BE2C (cell line): ENCODE results near the gene GJB5.

Experiments used
- DNase-seq: peaks from one replicate; pipeline ENCODE4 v3.0.0-alpha.2; 2020
- H3K27me3 ChIP-seq: fragments of 250-450 bp; sonication (Bioruptor Pico); 2 replicates; pipeline ENCODE4 v1.5.1; 2020; ENCODE audit warnings: mild to moderate bottlenecking
- H3K36me3 ChIP-seq: fragments of 250-450 bp; sonication (Bioruptor Pico); 2 replicates; pipeline ENCODE4 v1.5.1; 2020; ENCODE audit warnings: mild to moderate bottlenecking
- H3K4me1 ChIP-seq: fragments of 250-450 bp; sonication (Bioruptor Pico); 2 replicates; pipeline ENCODE4 v1.5.1; 2020
- H3K4me3 ChIP-seq: 2 replicates; pipeline ENCODE4 v1.5.1; 2011; ENCODE audit warnings: low read depth, low read length
- H3K9me3 ChIP-seq: fragments of 250-450 bp; sonication (Bioruptor Pico); 2 replicates; pipeline ENCODE4 v1.5.1; 2020
- TF ChIP-seq, protein P1 (sequence below): IDR thresholded peaks from 2 replicates; pipeline ENCODE4 v1.5.1; 2012; ENCODE audit warnings: mild to moderate bottlenecking, low read depth, low read length

The GJB5 gene

DNA sequence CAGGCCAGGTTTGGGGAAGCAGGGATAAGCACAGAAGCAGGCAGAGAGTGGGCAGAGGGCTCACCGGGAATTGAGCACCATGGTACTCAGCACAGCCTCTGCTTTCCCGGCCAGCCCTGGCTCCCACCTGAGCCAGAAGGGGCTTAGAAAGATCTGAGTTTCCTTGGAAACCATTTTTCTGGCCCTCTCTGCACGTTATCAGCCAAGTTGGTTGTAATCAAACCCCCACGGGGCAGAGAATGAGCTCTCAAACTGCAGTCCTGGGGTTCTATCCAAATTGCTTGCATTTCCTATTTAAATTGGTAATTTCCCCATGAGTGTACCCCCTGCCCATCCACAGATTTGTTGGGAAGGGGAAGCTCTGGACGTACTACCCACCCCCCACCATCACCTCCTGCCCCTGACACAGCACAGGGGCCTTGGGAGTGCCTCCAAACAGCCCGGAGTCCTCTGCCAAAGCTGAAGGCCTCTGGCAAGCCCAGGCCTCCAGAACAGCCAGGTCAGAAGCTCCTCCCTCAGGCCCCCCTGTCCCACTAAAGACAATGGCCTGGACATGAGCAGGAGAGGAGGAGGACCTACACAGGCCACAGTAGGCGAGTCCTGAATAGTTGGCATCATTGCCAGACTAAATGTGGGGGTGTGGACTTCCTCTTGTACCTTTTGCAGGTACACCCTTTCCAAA lies 42.7 kb upstream of the GJB5 start:
- no peak for DNase-seq
- Histone ChIP-seq H3K4me3 (no peak overlapping the region), H3K4me1 (no peaks in the 10 kb centered on the region), H3K36me3 (no peaks in the 10 kb centered on the region), H3K9me3 (no peaks in the 10 kb centered on the region), H3K27me3 (no peaks in the 10 kb centered on the region)
- TF ChIP-seq, protein P1, sequence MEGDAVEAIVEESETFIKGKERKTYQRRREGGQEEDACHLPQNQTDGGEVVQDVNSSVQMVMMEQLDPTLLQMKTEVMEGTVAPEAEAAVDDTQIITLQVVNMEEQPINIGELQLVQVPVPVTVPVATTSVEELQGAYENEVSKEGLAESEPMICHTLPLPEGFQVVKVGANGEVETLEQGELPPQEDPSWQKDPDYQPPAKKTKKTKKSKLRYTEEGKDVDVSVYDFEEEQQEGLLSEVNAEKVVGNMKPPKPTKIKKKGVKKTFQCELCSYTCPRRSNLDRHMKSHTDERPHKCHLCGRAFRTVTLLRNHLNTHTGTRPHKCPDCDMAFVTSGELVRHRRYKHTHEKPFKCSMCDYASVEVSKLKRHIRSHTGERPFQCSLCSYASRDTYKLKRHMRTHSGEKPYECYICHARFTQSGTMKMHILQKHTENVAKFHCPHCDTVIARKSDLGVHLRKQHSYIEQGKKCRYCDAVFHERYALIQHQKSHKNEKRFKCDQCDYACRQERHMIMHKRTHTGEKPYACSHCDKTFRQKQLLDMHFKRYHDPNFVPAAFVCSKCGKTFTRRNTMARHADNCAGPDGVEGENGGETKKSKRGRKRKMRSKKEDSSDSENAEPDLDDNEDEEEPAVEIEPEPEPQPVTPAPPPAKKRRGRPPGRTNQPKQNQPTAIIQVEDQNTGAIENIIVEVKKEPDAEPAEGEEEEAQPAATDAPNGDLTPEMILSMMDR, result no peak

DNA sequence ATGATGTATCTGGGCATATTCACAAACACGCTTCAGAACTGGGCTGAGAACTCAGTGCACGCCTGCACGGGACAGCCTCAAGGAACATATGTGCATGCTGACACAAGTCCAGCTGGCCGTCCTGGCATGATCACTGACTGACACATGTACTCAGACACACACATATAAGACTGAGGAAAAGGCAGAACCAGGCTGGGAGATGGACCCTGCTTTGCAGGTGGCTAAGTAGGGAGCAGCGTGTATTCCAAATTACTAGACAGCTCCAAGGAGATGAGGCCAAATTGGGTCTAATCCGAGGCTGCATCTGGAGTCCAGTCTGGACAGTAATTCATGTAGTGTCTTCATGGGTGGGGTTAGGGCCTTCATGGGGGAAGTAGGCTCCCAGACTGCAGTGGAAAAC lies 41.4 kb upstream of the GJB5 start:
- Histone ChIP-seq H3K4me3 (no peak overlapping the region), H3K36me3 (no peaks in the 10 kb centered on the region), H3K9me3 (no peaks in the 10 kb centered on the region), H3K4me1 (no peaks in the 10 kb centered on the region), H3K27me3 (no peaks in the 10 kb centered on the region)
- no peak for DNase-seq
- TF ChIP-seq, protein P1, result no peak

DNA sequence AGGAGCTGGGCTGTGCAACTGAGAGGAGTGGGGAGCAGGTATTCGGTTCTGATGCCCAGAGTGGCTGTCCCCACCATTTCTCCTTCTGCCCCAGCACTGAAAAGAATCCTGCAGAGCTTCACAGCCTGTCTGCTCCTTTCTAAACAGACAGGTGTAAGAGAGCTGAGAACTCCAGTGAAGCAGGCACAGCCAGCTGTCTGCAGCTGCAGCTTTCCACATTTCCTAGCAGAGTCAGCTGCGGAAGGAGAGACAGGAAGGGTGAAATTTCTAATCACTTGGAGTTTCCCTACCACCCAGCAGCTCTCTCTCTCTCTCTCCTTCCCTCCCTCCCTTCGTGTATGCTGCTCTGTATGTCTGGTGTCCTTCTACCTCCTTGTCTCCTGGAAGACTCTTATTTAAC lies 40.5 kb upstream of the GJB5 start:
- H3K4me1 ChIP-seq, result no peaks in the 10 kb centered on the region
- H3K36me3 ChIP-seq, result no peaks in the 10 kb centered on the region
- TF ChIP-seq, protein P1, result no peak
- no peaks in the 10 kb centered on the region for H3K27me3 ChIP-seq
- no peak for DNase-seq
- no peak overlapping the region for H3K4me3 ChIP-seq
- no peaks in the 10 kb centered on the region for H3K9me3 ChIP-seq

DNA sequence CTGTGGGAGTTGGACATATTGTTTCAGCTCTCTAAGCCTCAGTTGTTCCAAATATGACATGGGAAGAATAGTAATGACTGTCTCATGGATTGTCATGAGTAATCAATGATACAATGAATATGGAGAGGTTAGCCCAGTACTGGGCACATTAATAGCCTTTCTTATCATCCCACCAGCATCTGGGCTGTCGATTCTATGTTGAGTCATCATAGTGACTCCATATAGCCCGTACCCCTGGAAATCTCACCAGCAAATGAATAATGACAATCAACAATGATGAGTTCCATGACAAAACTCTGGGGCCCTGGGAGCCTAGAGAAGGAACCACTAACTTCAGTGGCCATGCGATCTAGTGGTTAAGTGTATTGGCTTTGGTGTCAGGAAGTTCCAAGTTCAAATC lies 39.7 kb upstream of the GJB5 start:
- no peak overlapping the region for H3K4me3 ChIP-seq

DNA sequence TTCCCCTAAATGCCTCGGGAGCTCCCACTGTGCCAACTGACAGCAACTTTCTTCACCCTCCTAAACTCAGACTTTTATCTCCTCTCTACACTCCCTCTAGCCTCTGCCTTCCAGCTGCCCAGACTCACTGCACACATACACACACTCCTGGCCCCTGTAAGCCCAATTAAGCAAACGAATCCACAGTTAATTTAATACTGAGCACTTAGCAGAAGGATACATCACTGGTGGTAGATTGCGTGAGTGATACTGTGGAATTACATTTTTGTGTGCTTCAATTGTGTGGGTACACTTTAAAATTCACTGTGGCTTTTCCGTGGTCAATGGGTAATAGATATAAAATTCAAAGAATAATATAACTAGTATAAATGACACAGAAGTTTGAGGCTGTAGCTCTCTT lies 33.6 kb upstream of the GJB5 start:
- no peak overlapping the region for H3K4me3 ChIP-seq

More for the DNA sequence above, 39.7 kb upstream of the GJB5 start:
- Histone ChIP-seq H3K9me3 (no peaks in the 10 kb centered on the region), H3K27me3 (no peaks in the 10 kb centered on the region), H3K36me3 (no peaks in the 10 kb centered on the region), H3K4me1 (no peaks in the 10 kb centered on the region)
- TF ChIP-seq, protein P1, result no peak
- DNase-seq, result no peak

More for the DNA sequence above, 33.6 kb upstream of the GJB5 start:
- TF ChIP-seq, protein P1, result no peak
- Histone ChIP-seq H3K27me3 (no peaks in the 10 kb centered on the region; the same call in 1 of the 2 replicates), H3K4me1 (no peaks in the 10 kb centered on the region), H3K36me3 (no peaks in the 10 kb centered on the region), H3K9me3 (no peaks in the 10 kb centered on the region)
- DNase-seq, result no peak
